H1 (cell line): ENCODE results near the gene PRRX2. TPM values are rescaled to one million over a fixed set of nuclear protein-coding genes. Genes with fewer than 3 reads are reported as not detected.

Source experiments
- ASH2L ChIP-seq: fragments of 200-600, 300-600 bp; sonication (generic); IDR thresholded peaks from one replicate; pipeline ENCODE4 v1.7.1; 2017; ENCODE audit warnings: low read length
- CHD2 ChIP-seq: IDR thresholded peaks from 2 replicates; pipeline ENCODE4 v1.6.1; 2012; ENCODE audit warnings: low read length, improper control_type of control experiment
- JUND ChIP-seq: IDR thresholded peaks from 2 replicates; pipeline ENCODE4 v1.6.1; 2011; ENCODE audit warnings: mild to moderate bottlenecking, improper control_type of control experiment, low read length
- KDM4A ChIP-seq: IDR thresholded peaks from one replicate; pipeline ENCODE4 v1.7.1; 2012; ENCODE audit warnings: low read depth, mild to moderate bottlenecking, moderate library complexity, low read length, inconsistent platforms; ENCODE audit not compliant: severe bottlenecking
- NRF1 ChIP-seq: IDR thresholded peaks from 2 replicates; pipeline ENCODE4 v1.6.1; 2011; ENCODE audit warnings: mild to moderate bottlenecking, low read depth, low read length, improper control_type of control experiment
- PHF8 ChIP-seq: fragments of 200-600 bp; sonication (generic); conservative IDR thresholded peaks from 2 replicates; pipeline ENCODE4 v1.7.1; 2012; ENCODE audit warnings: low read depth, mild to moderate bottlenecking, inconsistent platforms, low read length, moderate library complexity
- RAD21 ChIP-seq, 2 experiments: IDR thresholded peaks in 1 of 2; conservative IDR thresholded peaks in 1 of 2; 2 replicates each; pipeline ENCODE4 v1.6.1; 2011; ENCODE audit warnings: low read depth in 2 of 2, low read length in 2 of 2, improper control_type of control experiment in 1 of 2, inconsistent platforms in 1 of 2, mild to moderate bottlenecking in 1 of 2, moderate library complexity in 1 of 2
- RFX5 ChIP-seq: IDR thresholded peaks from 2 replicates; pipeline ENCODE4 v1.6.1; 2011; ENCODE audit warnings: low read depth, low read length, improper control_type of control experiment, borderline replicate concordance
- RNF2 ChIP-seq: fragments of 200-900, 300-1000 bp; sonication (generic); IDR thresholded peaks from 2 replicates; pipeline ENCODE4 v1.7.1; 2016; ENCODE audit warnings: borderline replicate concordance, low read depth, mild to moderate bottlenecking, antibody characterized with exemption, low read length; ENCODE audit not compliant: poor library complexity, severe bottlenecking; ENCODE audit errors: missing control alignments
- SIN3A ChIP-seq, 2 experiments: IDR thresholded peaks in 1 of 2; conservative IDR thresholded peaks in 1 of 2; 2 replicates each; pipeline ENCODE4 v1.6.1; 2011 to 2012; ENCODE audit warnings: low read length in 2 of 2, improper control_type of control experiment in 1 of 2, low read depth in 1 of 2, mild to moderate bottlenecking in 1 of 2
- TEAD4 ChIP-seq: IDR thresholded peaks from 2 replicates; pipeline ENCODE4 v1.6.1; 2012; ENCODE audit warnings: low read depth, low read length, inconsistent platforms, mixed read lengths
- YY1 ChIP-seq: IDR thresholded peaks from 2 replicates; pipeline ENCODE4 v1.6.1; 2011; ENCODE audit warnings: low read depth, mild to moderate bottlenecking, low read length
- polyA plus RNA-seq, 7 experiments: library from polyadenylated mRNA; depleted of rRNA in 3 of 7; stranded (reverse) in 5 of 7; unstranded in 2 of 7; fragments of >200 nt in 5 of 7; fragments of 200-250 nt in 2 of 7; gene quantifications; 1 replicate in 5 of 7; 2 replicates in 1 of 7; 4 replicates in 1 of 7; pipeline versions ENCODE4 v1.2.1 to v1.2.3, GENCODE V29; 2011 to 2013; ENCODE audit warnings: missing spikeins in 2 of 7, mixed read lengths in 2 of 7
- total RNA-seq: library from RNA; stranded (reverse); fragmentation: NEBNext Ultra II Directional; extraction: Animal tissue kit (Norgen Biotek cat#: 25700); gene quantifications from 2 replicates; pipeline ENCODE4 v1.2.1, GENCODE V29; 2021
- TF ChIP-seq, protein P1 (sequence below): IDR thresholded peaks from 2 replicates; pipeline ENCODE4 v1.6.1; 2011; ENCODE audit warnings: low read length, improper control_type of control experiment
- TF ChIP-seq, protein P2 (sequence below), 3 experiments: IDR thresholded peaks; 1 replicate in 2 of 3; 2 replicates in 1 of 3; pipeline versions ENCODE4 v1.5.1 to v1.6.1; 2011; ENCODE audit warnings: low read length in 3 of 3, mild to moderate bottlenecking in 3 of 3, inconsistent platforms in 2 of 3, low read depth in 1 of 3, moderate library complexity in 1 of 3; ENCODE audit not compliant: insufficient read depth in 1 of 3; ENCODE audit errors: control extremely low read depth in 1 of 3

The PRRX2 gene
- total and polyA plus RNA-seq, 2 of the 8 experiments (the other 6 are each of a cell fraction or from before 2014, with no cell fraction given), result 5.8 to 9.2 TPM

DNA sequence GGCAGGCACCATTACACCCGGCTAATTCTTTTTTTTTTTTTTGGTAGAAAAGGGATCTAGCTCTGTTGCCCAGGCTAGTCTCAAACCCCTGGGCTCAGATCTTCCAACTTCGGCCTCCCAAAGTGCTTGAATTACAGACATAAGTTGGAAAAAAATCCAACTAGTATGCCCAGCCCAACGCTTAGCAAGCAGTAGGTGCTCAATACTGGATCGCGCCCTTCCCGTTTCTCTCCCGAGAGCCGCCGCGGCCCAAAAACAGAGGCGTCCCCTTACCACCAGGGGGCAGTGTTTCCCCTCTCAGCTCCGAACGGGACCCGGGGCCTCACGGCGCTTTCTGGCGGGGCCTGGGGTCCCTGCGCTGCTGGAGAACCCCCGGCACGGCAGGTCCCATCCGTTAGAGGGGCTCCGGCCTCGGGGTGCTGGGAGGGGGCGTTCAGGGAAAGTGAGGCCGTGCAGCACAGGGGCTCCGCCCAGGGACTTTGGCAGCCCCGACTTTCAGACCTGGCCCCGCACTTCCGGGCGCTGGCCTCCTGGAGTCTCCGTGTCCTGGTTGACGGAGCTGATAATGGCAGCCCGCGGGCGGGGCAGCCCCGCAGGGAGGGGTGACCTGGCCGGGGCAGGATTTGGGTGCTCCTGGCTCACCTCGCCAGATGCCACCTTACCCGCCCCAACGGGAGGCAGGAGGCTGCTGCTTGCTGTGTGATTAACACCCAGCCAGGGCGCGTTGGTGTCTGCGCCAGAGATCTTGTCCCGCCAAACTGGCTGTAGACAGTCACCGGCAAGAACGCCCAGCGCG lies 72.2 kb downstream of the PRRX2 start (continued):
- no peak for TF ChIP-seq TEAD4
- peak; percentile 66; the same call in 1 of the 2 replicates for TF ChIP-seq CHD2
- peak in 1 of 2 experiments; percentile 55; a peak in 2 of 4 replicates for TF ChIP-seq SIN3A (conservative IDR thresholded peaks at IDR 0.05 in 1 of 2, IDR thresholded peaks at IDR 0.05 in 1 of 2; ENCODE audit: low read depth in 1 of 2, low read length in 2 of 2)
- TF ChIP-seq RFX5, result no peak
- TF ChIP-seq KDM4A, result peak; percentile 80
- no peak for TF ChIP-seq RNF2
- TF ChIP-seq YY1, result peak; percentile 50; the same call in 1 of the 2 replicates
- TF ChIP-seq NRF1, result no peak
- TF ChIP-seq ASH2L, result peak; percentile 60
- TF ChIP-seq, protein P1, sequence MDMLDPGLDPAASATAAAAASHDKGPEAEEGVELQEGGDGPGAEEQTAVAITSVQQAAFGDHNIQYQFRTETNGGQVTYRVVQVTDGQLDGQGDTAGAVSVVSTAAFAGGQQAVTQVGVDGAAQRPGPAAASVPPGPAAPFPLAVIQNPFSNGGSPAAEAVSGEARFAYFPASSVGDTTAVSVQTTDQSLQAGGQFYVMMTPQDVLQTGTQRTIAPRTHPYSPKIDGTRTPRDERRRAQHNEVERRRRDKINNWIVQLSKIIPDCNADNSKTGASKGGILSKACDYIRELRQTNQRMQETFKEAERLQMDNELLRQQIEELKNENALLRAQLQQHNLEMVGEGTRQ, result no peak
- TF ChIP-seq, protein P2, sequence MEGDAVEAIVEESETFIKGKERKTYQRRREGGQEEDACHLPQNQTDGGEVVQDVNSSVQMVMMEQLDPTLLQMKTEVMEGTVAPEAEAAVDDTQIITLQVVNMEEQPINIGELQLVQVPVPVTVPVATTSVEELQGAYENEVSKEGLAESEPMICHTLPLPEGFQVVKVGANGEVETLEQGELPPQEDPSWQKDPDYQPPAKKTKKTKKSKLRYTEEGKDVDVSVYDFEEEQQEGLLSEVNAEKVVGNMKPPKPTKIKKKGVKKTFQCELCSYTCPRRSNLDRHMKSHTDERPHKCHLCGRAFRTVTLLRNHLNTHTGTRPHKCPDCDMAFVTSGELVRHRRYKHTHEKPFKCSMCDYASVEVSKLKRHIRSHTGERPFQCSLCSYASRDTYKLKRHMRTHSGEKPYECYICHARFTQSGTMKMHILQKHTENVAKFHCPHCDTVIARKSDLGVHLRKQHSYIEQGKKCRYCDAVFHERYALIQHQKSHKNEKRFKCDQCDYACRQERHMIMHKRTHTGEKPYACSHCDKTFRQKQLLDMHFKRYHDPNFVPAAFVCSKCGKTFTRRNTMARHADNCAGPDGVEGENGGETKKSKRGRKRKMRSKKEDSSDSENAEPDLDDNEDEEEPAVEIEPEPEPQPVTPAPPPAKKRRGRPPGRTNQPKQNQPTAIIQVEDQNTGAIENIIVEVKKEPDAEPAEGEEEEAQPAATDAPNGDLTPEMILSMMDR (IDR thresholded peaks at IDR 0.05; ENCODE audit: control extremely low read depth in 1 of 3, insufficient read depth in 1 of 3, low read depth in 1 of 3, low read length in 3 of 3), result peak; percentile 83 to 89 (median 88)
- no peak for TF ChIP-seq JUND
- peak; percentile 43; the same call in 1 of the 2 replicates for TF ChIP-seq PHF8
- TF ChIP-seq RAD21 (IDR thresholded peaks at IDR 0.05 in 1 of 2, conservative IDR thresholded peaks at IDR 0.05 in 1 of 2; ENCODE audit: low read depth in 2 of 2, low read length in 2 of 2), result peak; percentile 76 to 80
